Endothelial cell of umbilical vein (primary cell): Measurements from ENCODE around the gene NBEA.
"Not testable (repeated sequence)": the region's sequence is repeated elsewhere in the genome, so short reads cannot be mapped to it uniquely, and the experiment has no call there.

Experiments used
- EZH2 ChIP-seq: IDR thresholded peaks from 2 replicates; pipeline ENCODE4 v1.6.1; 2012; ENCODE audit warnings: borderline replicate concordance, low read depth, mild to moderate bottlenecking, moderate library complexity, low read length, inconsistent platforms; ENCODE audit not compliant: severe bottlenecking
- FOS ChIP-seq: IDR thresholded peaks from 2 replicates; pipeline ENCODE4 v1.6.1; 2011; ENCODE audit warnings: mild to moderate bottlenecking, low read length, moderate library complexity, borderline replicate concordance; ENCODE audit not compliant: insufficient read depth
- GATA2 ChIP-seq: IDR thresholded peaks from 2 replicates; pipeline ENCODE4 v1.7.0; 2011; ENCODE audit warnings: low read depth, mild to moderate bottlenecking, moderate library complexity, mixed read lengths, low read length; ENCODE audit not compliant: insufficient read length, insufficient read depth
- JUN ChIP-seq: IDR thresholded peaks from 2 replicates; pipeline ENCODE4 v1.6.1; 2011; ENCODE audit warnings: borderline replicate concordance, low read depth; ENCODE audit not compliant: insufficient read length, insufficient read depth
- MAX ChIP-seq: IDR thresholded peaks from 2 replicates; pipeline ENCODE4 v1.6.1; 2011; ENCODE audit not compliant: insufficient read depth, insufficient read length
- MYC ChIP-seq: IDR thresholded peaks from one replicate; pipeline ENCODE4 v1.6.1; 2011; ENCODE audit warnings: mild to moderate bottlenecking, low read depth, low read length
- POLR2A ChIP-seq: IDR thresholded peaks from 2 replicates; pipeline ENCODE4 v1.6.1; 2012; ENCODE audit warnings: low read depth, mild to moderate bottlenecking, control low read depth, low read length
- POLR2AphosphoS5 ChIP-seq: IDR thresholded peaks from 2 replicates; pipeline ENCODE4 v1.6.1; 2012; ENCODE audit warnings: low read depth, mild to moderate bottlenecking, control low read depth, low read length, moderate library complexity; ENCODE audit not compliant: insufficient read depth
- TF ChIP-seq, protein P1 (sequence below), 2 donors: IDR thresholded peaks; 1 replicate in 1 of 2; 2 replicates in 1 of 2; pipeline ENCODE4 v1.5.1; 2011; ENCODE audit warnings: low read length in 2 of 2, mild to moderate bottlenecking in 2 of 2, moderate library complexity in 2 of 2, control low read depth in 1 of 2, inconsistent platforms in 1 of 2, low read depth in 1 of 2; ENCODE audit not compliant: insufficient read depth in 1 of 2; ENCODE audit errors: extremely low read depth in 1 of 2

DNA sequence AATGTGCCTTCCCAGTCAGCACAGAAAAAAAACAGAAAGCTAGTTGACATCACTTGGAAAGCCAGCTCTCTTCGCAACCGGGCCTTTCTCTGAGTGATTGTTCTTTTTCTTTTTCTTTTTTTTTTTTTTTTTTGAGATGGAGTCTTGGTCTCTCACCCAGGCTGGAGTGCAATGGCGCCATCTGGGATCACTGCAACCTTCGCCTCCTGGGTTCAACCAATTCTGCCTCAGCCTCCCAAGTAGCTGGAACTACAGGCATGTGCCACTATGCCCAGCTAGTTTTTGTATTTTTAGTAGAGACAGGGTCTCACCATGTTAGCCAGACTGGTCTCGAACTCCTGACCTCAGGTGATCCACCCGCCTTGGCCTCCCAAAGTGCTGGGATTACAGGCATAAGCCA, 735.8 kb downstream of the NBEA start:
- not testable (repeated sequence) for TF ChIP-seq EZH2, POLR2A, MAX, FOS, POLR2AphosphoS5, JUN, GATA2, MYC
- TF ChIP-seq, protein P1, sequence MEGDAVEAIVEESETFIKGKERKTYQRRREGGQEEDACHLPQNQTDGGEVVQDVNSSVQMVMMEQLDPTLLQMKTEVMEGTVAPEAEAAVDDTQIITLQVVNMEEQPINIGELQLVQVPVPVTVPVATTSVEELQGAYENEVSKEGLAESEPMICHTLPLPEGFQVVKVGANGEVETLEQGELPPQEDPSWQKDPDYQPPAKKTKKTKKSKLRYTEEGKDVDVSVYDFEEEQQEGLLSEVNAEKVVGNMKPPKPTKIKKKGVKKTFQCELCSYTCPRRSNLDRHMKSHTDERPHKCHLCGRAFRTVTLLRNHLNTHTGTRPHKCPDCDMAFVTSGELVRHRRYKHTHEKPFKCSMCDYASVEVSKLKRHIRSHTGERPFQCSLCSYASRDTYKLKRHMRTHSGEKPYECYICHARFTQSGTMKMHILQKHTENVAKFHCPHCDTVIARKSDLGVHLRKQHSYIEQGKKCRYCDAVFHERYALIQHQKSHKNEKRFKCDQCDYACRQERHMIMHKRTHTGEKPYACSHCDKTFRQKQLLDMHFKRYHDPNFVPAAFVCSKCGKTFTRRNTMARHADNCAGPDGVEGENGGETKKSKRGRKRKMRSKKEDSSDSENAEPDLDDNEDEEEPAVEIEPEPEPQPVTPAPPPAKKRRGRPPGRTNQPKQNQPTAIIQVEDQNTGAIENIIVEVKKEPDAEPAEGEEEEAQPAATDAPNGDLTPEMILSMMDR (IDR thresholded peaks at IDR 0.05; ENCODE audit: extremely low read depth in 1 of 2, insufficient read depth in 1 of 2, low read depth in 1 of 2, low read length in 2 of 2), result not testable (repeated sequence)
